Rectal smooth muscle tissue (tissue), 1 donor: Measurements from ENCODE around the gene SV2C.
"Not testable (repeated sequence)": the region's sequence is repeated elsewhere in the genome, so short reads cannot be mapped to it uniquely, and the experiment has no call there.

Experiments used
- H3K27ac ChIP-seq: one replicate; pipeline ENCODE4 v1.7.0; 2013; ENCODE audit warnings: low read depth, low read length, inconsistent platforms
- H3K27me3 ChIP-seq: one replicate; pipeline ENCODE4 v1.7.0; 2013; ENCODE audit warnings: low read length; ENCODE audit not compliant: control insufficient read depth, insufficient read depth
- H3K36me3 ChIP-seq: one replicate; pipeline ENCODE4 v1.7.0; 2013; ENCODE audit warnings: low read length; ENCODE audit not compliant: control insufficient read depth, insufficient read depth
- H3K4me1 ChIP-seq: one replicate; pipeline ENCODE4 v1.7.0; 2013; ENCODE audit warnings: low read length; ENCODE audit not compliant: control insufficient read depth, insufficient read depth
- H3K4me3 ChIP-seq: one replicate; pipeline ENCODE4 v1.7.0; 2013; ENCODE audit warnings: low read length
- H3K9ac ChIP-seq: one replicate; pipeline ENCODE4 v1.7.0; 2013; ENCODE audit warnings: low read length

The SV2C gene

GRCh38 chr5:76363352-76364225 is 280.4 kb downstream of the SV2C start:
- H3K4me3 ChIP-seq, result no peak overlapping the region
- H3K36me3 ChIP-seq, result no peaks in the 10 kb centered on the region
- no peak overlapping the region for H3K27ac ChIP-seq
- H3K4me1 ChIP-seq, result no peaks in the 10 kb centered on the region
- H3K9ac ChIP-seq, result no peak overlapping the region
- H3K27me3 ChIP-seq, result no peaks in the 10 kb centered on the region

DNA sequence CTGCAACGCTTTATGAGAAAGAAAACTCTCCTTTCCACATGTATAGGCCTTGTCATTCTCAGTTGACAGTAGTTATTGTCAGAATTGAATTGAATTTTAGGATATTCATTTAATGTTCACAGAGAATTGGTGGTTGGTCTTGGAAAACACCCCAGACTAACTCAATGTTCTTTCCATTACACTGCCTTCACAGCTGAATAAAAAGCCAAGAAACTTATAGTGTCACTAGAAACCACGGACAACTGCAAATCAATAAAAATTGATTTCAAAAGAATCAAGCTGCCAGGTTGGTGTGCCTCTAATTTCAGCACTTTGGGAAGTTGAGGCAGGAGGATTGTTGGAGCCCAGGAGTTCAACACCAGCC is 281.0 kb downstream of the SV2C start:
- Histone ChIP-seq H3K27ac (no peak overlapping the region), H3K4me3 (no peak overlapping the region), H3K9ac (no peak overlapping the region), H3K27me3 (no peaks in the 10 kb centered on the region), H3K4me1 (no peaks in the 10 kb centered on the region), H3K36me3 (no peaks in the 10 kb centered on the region)

DNA sequence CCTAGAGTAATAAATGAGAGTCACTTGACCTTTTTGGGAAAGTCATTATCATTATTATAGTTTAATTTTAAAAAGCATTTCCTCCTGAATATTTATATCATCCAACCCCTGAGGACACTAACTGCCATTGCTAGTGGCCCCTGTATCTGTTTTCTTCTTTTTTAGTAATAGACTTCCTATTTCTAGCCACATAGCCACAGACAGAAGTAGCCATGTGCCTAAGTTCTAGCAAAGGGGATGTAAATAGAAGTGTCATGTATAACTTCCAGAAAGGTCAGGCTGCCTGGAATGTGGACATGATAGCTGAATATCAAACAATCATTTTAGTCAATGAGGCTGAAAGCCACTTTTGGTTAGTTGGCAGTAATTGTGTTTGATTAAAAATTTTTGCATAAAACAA is 282.4 kb downstream of the SV2C start:
- Histone ChIP-seq H3K27me3 (no peaks in the 10 kb centered on the region), H3K27ac (no peak overlapping the region), H3K9ac (no peak overlapping the region), H3K4me3 (no peak overlapping the region), H3K4me1 (no peaks in the 10 kb centered on the region), H3K36me3 (no peaks in the 10 kb centered on the region)

GRCh38 chr5:76366596-76366995 is 283.4 kb downstream of the SV2C start:
- no peaks in the 10 kb centered on the region for H3K36me3 ChIP-seq
- H3K4me1 ChIP-seq, result no peaks in the 10 kb centered on the region
- H3K27ac ChIP-seq, result no peak overlapping the region
- no peaks in the 10 kb centered on the region for H3K27me3 ChIP-seq
- no peak overlapping the region for H3K4me3 ChIP-seq
- no peak overlapping the region for H3K9ac ChIP-seq

DNA sequence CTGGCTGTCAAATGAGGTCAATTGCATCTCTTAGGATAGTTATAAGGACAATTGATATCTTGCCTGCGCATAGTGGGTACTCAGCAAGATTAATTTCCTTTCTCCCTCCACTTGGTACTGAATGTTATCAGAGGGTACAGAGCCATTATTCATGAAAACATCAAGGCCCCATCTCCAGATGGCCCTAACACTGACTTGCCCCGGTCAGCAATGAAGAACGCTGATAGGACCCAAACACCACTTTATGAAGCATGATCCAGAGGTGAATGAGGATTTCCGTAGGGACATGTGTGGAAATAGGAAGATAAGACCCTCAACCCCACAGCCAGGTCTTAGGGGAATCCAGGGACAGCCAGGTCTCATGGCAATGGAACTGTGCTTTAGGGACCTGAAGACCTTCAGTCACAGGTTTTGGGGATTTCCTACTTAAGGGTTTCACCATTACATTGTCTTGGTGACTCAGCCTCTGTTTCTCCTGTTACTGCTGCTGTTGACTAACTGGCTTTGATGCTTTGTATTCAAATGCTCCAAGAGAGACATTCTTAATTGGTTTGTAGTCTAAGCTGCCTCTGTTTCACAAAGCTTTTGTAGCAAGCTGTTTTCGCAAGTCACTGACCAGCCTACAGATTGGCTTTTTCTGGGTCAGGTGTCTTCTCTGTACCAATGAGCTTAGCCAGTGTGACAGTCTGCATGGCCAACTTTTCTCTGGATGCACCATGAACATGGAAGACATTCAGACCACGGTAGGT is 284.6 kb downstream of the SV2C start:
- Histone ChIP-seq H3K4me1 (no peaks in the 10 kb centered on the region), H3K4me3 (no peak overlapping the region), H3K27ac (no peak overlapping the region), H3K27me3 (no peaks in the 10 kb centered on the region), H3K36me3 (no peaks in the 10 kb centered on the region), H3K9ac (no peak overlapping the region)

- Histone ChIP-seq H3K27ac (no peak overlapping the region), H3K36me3 (no peaks in the 10 kb centered on the region), H3K27me3 (no peaks in the 10 kb centered on the region), H3K4me3 (no peak overlapping the region), H3K9ac (no peak overlapping the region), H3K4me1 (no peaks in the 10 kb centered on the region)
Observed at GRCh38 chr5:76368941-76369340, 285.8 kb downstream of the SV2C start.

- not testable (repeated sequence) for H3K9ac ChIP-seq, H3K27me3 ChIP-seq, H3K27ac ChIP-seq
Observed at GRCh38 chr5:76369668-76370067, 286.5 kb downstream of the SV2C start.

DNA sequence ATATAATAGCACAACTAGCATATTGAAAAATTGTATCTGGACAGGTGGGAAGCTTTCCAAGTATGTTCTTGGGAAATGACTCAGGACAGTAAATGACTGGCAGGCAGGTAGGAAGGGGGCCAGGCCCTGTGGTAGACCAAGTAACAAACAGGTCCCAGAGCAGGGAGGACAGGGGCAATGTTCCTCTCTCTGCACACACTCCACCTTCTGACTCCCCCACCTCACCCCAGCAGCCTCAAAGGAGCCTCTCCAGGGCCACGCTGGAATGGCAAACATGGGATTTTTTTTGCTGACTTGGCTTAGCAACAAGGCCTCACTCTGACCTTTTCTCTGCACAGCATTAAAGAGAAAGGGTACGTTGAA is 288.8 kb downstream of the SV2C start:
- Histone ChIP-seq H3K27me3 (no peaks in the 10 kb centered on the region), H3K27ac (no peak overlapping the region), H3K4me3 (no peak overlapping the region), H3K4me1 (no peaks in the 10 kb centered on the region), H3K9ac (no peak overlapping the region), H3K36me3 (no peaks in the 10 kb centered on the region)

More at GRCh38 chr5:76369668-76370067, 286.5 kb downstream of the SV2C start:
- not testable (repeated sequence) for H3K36me3 ChIP-seq, H3K4me3 ChIP-seq, H3K4me1 ChIP-seq

GRCh38 chr5:76372323-76373054 is 289.3 kb downstream of the SV2C start:
- Histone ChIP-seq H3K4me1 (no peaks in the 10 kb centered on the region), H3K9ac (no peak overlapping the region), H3K36me3 (no peaks in the 10 kb centered on the region), H3K27me3 (no peaks in the 10 kb centered on the region), H3K27ac (no peak overlapping the region), H3K4me3 (no peak overlapping the region)

GRCh38 chr5:76376148-76376865 is 293.1 kb downstream of the SV2C start:
- H3K4me3 ChIP-seq, result no peak overlapping the region
- H3K4me1 ChIP-seq, result no peaks in the 10 kb centered on the region
- H3K27me3 ChIP-seq, result no peaks in the 10 kb centered on the region
- H3K9ac ChIP-seq, result no peak overlapping the region
- H3K27ac ChIP-seq, result no peak overlapping the region
- H3K36me3 ChIP-seq, result no peaks in the 10 kb centered on the region

GRCh38 chr5:76376866-76377230 is 293.7 kb downstream of the SV2C start:
- Histone ChIP-seq H3K9ac (no peak overlapping the region), H3K36me3 (no peaks in the 10 kb centered on the region), H3K27me3 (no peaks in the 10 kb centered on the region), H3K27ac (no peak overlapping the region), H3K4me3 (no peak overlapping the region), H3K4me1 (no peaks in the 10 kb centered on the region)

- Histone ChIP-seq H3K4me3 (no peak overlapping the region), H3K4me1 (no peaks in the 10 kb centered on the region), H3K27ac (no peak overlapping the region), H3K9ac (no peak overlapping the region), H3K27me3 (no peaks in the 10 kb centered on the region), H3K36me3 (no peaks in the 10 kb centered on the region)
Observed at GRCh38 chr5:76378355-76378754, 295.2 kb downstream of the SV2C start.
